Measurements from ENCODE around the gene USP24. TPM values are rescaled to one million over a fixed set of nuclear protein-coding genes. Genes with fewer than 3 reads are reported as not detected.

USP24 gene
- total RNA-seq, 6 experiments from 2014 or later = 19.9 to 28.0 (median 21.9) TPM

DNA sequence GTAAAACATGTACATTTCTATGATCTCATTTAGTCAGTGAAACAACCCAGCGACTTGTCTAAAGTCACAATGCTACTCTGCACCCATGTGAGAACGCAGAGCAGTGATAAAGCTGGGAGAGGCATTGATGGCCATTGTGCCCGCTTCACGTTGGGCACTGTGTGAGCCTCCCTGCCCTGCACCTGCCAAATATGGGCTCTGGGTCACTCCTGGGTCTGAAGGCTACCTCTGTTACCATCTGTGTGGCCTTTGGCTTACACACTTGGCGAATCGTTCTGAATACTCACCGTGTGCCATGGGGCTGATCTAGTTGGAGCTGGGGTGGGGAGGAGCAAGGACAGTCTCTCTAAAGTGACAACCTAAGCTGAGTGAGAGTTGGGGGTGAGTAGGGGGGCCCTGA is 145.9 kb downstream of the USP24 start:
- DNase-seq (peak in 1 of 3 donors; percentile 82), ATAC-seq (peak; percentile 7 to 65 (median 56))
- Histone ChIP-seq H3K27ac (peak overlapping the region in 2 of 3 donors; percentile 8 to 61), H3K4me1 (peaks cover 0 to 40% (median 5%) of the 10 kb centered on the region in 4 donors), H3K9me3 (no peaks in the 10 kb centered on the region), H3K4me3 (no peak overlapping the region), H3K27me3 (no peaks in the 10 kb centered on the region), H3K36me3 (peaks cover 0 to 42% (median 13%) of the 10 kb centered on the region in 4 donors)
- WGBS (ENCODE audit: insufficient coverage, low coverage, low lambda C conversion rate, missing lambda C conversion rate) = 33% methylated on average over 6 of the region's 7 CpGs
- TF ChIP-seq POLR2A (IDR thresholded peaks at IDR 0.05) = no peak
- TF ChIP-seq CTCF (IDR thresholded peaks at IDR 0.05) = no peak
- intact Hi-C loops (cut with DNase I) = no loop called here

- intact Hi-C loops (cut with DNase I) = no loop called here
- H3K4me1 ChIP-seq = peaks cover 0 to 46% (median 9%) of the 10 kb centered on the region in 4 donors
- DNase-seq = no peak
- H3K9me3 ChIP-seq = no peaks in the 10 kb centered on the region
- H3K36me3 ChIP-seq = peaks cover 0 to 41% (median 12%) of the 10 kb centered on the region in 4 donors
- no peak for ATAC-seq
- no peaks in the 10 kb centered on the region for H3K27me3 ChIP-seq
- TF ChIP-seq POLR2A (IDR thresholded peaks at IDR 0.05) = no peak
- TF ChIP-seq CTCF (IDR thresholded peaks at IDR 0.05) = no peak
- 87% methylated on average over 9 of the region's 9 CpGs for WGBS (ENCODE audit: insufficient coverage, low coverage, low lambda C conversion rate, missing lambda C conversion rate)
- no peak overlapping the region for H3K27ac ChIP-seq
- no peak overlapping the region for H3K4me3 ChIP-seq
Measured at GRCh38 chr1:55068638-55069037, 146.5 kb downstream of the USP24 start.

DNA sequence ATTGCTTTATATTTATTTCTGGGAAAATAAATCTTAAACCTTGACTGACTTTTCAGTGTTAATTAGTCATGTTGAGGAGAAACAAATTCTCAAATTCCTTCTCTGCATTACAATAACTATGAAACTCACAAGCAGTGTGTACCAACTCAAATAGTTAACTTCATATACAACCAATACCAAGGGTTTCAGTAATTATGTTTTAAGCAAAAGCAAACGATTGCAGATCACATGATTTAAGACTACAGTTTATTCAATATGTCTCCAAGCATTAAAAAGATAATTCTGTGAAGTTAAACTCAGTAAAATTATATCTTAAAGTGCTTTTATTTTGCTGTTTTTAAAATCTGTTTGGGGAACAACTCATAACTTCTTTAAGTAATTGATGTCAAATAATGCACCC is 147.2 kb downstream of the USP24 start:
- no peak for TF ChIP-seq POLR2A (IDR thresholded peaks at IDR 0.05)
- no peak for TF ChIP-seq CTCF (IDR thresholded peaks at IDR 0.05)
- DNase-seq = no peak
- 41% methylated on average over 1 of the region's 1 CpG for WGBS (ENCODE audit: insufficient coverage, low coverage, low lambda C conversion rate, missing lambda C conversion rate)
- H3K27ac ChIP-seq = no peak overlapping the region
- no peak overlapping the region for H3K4me3 ChIP-seq
- H3K4me1 ChIP-seq = peaks cover 0 to 53% (median 9%) of the 10 kb centered on the region in 4 donors
- H3K9me3 ChIP-seq = no peaks in the 10 kb centered on the region
- no peaks in the 10 kb centered on the region for H3K27me3 ChIP-seq
- no peak for ATAC-seq
- H3K36me3 ChIP-seq = peaks cover 0 to 40% (median 11%) of the 10 kb centered on the region in 4 donors
- intact Hi-C loops (cut with DNase I) = no loop called here

DNA sequence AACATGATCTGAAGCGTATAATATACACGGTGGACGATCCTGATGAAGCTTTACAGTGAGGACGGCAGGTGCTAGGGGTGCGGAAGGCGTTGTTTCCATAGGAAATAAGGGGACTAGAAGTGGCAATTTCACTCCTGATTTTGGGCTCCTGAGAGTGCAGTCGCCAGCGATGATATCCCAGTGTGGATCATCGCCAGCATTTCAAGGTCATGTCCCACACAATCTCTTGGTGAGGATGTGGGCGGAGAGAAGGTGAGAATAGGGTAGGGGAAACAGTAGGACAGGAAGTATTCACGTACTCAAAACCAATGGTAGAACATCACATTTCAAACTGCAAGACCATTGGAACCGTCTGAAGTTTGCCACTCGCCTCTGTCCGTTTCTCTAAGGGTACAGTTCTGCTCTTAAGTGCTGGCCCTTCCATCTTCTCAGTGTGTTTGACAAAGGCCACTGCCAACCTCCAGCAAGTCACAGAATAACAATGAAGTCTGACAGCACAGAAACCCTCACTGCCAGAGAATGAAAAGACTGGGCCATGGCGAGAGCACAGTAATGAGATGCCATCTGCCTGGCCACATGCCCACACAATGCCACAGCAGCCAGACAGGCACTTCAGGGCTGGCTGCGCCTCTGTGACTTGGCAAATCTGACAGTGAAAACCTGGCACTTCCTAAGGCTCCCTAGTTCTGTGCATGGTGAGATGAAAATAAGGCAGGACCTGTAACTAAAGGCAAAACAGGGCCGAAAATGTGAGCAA is 148.0 kb downstream of the USP24 start:
- peak in 3 of 4 donors; percentile 15 to 31 (median 23) for ATAC-seq
- Histone ChIP-seq H3K4me1 (peaks cover 0 to 56% (median 9%) of the 10 kb centered on the region in 4 donors), H3K27ac (no peak overlapping the region), H3K4me3 (no peak overlapping the region), H3K36me3 (peaks cover 0 to 33% (median 8%) of the 10 kb centered on the region in 4 donors), H3K9me3 (no peaks in the 10 kb centered on the region), H3K27me3 (no peaks in the 10 kb centered on the region)
- 62% methylated on average over 10 of the region's 17 CpGs for WGBS (ENCODE audit: insufficient coverage, low coverage, low lambda C conversion rate, missing lambda C conversion rate)
- DNase-seq = peak in 1 of 3 donors; percentile 77
- no peak for TF ChIP-seq POLR2A (IDR thresholded peaks at IDR 0.05)
- no peak for TF ChIP-seq CTCF (IDR thresholded peaks at IDR 0.05)
- intact Hi-C loops (cut with DNase I) = no loop called here
